HCT116 (cell line): ENCODE data around the gene SRR. TPM values are rescaled to one million over a fixed set of nuclear protein-coding genes. Genes with fewer than 3 reads are reported as not detected.

Experiments
- ATAC-seq: fragments of 200-7000 bp; cut with Tn5 transposase; 2 replicates; pipeline ENCODE4 v1.9.1; 2020; ENCODE audit warnings: mild to moderate bottlenecking, moderate library complexity
- BruUV-seq: library from RNA; stranded (reverse); fragments of 400-500 nt; replicated peaks from 2 replicates; lab custom pipeline; 2021; lab: Mats Ljungman, UMichigan
- CTCF ChIA-PET: fragments of 300-600 bp; sonication (Branson Sonifier 250); formaldehyde crosslinking; loops from one replicate; lab custom pipeline; 2021; ENCODE audit warnings: antibody characterized with exemption; lab: Charles Lee
- POLR2A ChIA-PET: fragments of 300-600, 350-600 bp; sonication (Branson Sonifier 250); formaldehyde crosslinking; loops from one replicate; lab custom pipeline; 2021; ENCODE audit warnings: antibody characterized with exemption; lab: Charles Lee
- RAD21 ChIA-PET, 2 experiments: fragments of 300-600 bp; sonication (Branson Sonifier 250); formaldehyde crosslinking; loops; one replicate each; lab custom pipeline; 2023; ENCODE audit warnings: low total read pairs in 2 of 2; ENCODE audit not compliant: uncharacterized antibody in 2 of 2, unreplicated experiment in 2 of 2, low non-redundant PET in 1 of 2; lab: Charles Lee
- DNase-seq: peaks from one replicate; pipeline ENCODE4 v3.0.0-alpha.2; 2010; ENCODE audit warnings: low read depth, low spot score
- H2AFZ ChIP-seq: fragments of 200-600 bp; shearing (Covaris generic), sonication (generic); 2 replicates; pipeline ENCODE4 v1.6.1; 2017; ENCODE audit warnings: low read depth, mixed run types, mixed read lengths, antibody characterized with exemption, low read length; ENCODE audit not compliant: poor library complexity, severe bottlenecking
- H3K27ac ChIP-seq: 2 replicates; pipeline ENCODE4 v1.5.1; 2012; ENCODE audit warnings: low read depth, low read length
- H3K27me3 ChIP-seq: fragments of 200-600 bp; sonication (generic); 2 replicates; pipeline ENCODE4 v1.6.1; 2016; ENCODE audit warnings: mixed run types, low read length, mixed read lengths; ENCODE audit not compliant: insufficient read depth
- H3K36me3 ChIP-seq, 2 experiments: fragments of 200-500 bp in 1 of 2; fragments of 200-600 bp in 1 of 2; sonication (Bioruptor generic) in 1 of 2; sonication (generic) in 1 of 2; 2 replicates each; pipeline versions ENCODE4 v1.5.1 to v1.6.1; 2014 to 2016; ENCODE audit warnings: low read length in 2 of 2, inconsistent platforms in 1 of 2, mixed read lengths in 1 of 2, mixed run types in 1 of 2; ENCODE audit not compliant: insufficient read depth in 2 of 2, control insufficient read depth in 1 of 2
- H3K4me1 ChIP-seq, 2 experiments: fragments of 200-600 bp in 1 of 2; sonication (generic) in 1 of 2; 2 replicates each; pipeline versions ENCODE4 v1.5.1 to v1.6.1; 2012 to 2017; ENCODE audit warnings: low read length in 2 of 2, inconsistent platforms in 1 of 2, mild to moderate bottlenecking in 1 of 2, mixed read lengths in 1 of 2, mixed run types in 1 of 2, moderate library complexity in 1 of 2; ENCODE audit not compliant: insufficient read depth in 2 of 2, control insufficient read depth in 1 of 2
- H3K4me2 ChIP-seq: fragments of 200-600 bp; sonication (generic); 2 replicates; pipeline ENCODE4 v1.6.1; 2017; ENCODE audit warnings: mixed run types, low read length, mixed read lengths
- H3K4me3 ChIP-seq, 2 experiments: fragments of 200-600 bp in 1 of 2; sonication (generic) in 1 of 2; replicated peaks in 1 of 2; 2 replicates each; pipeline ENCODE4 v1.5.1; 2011 to 2016; ENCODE audit warnings: low read length in 2 of 2, control low read depth in 1 of 2, low read depth in 1 of 2, mild to moderate bottlenecking in 1 of 2, mixed read lengths in 1 of 2, mixed run types in 1 of 2
- H3K79me2 ChIP-seq: fragments of 200-600 bp; sonication (generic); 2 replicates; pipeline ENCODE4 v1.6.1; 2017; ENCODE audit warnings: mild to moderate bottlenecking, mixed run types, low read length, moderate library complexity, mixed read lengths; ENCODE audit not compliant: insufficient read depth
- H3K9ac ChIP-seq: fragments of 200-600 bp; sonication (generic); 2 replicates; pipeline ENCODE4 v1.6.1; 2016; ENCODE audit warnings: low read length, mixed read lengths
- H3K9me2 ChIP-seq: fragments of 200-600 bp; sonication (generic), shearing (Covaris generic); 2 replicates; pipeline ENCODE4 v1.6.1; 2017; ENCODE audit warnings: mixed run types, mild to moderate bottlenecking, moderate library complexity; ENCODE audit not compliant: insufficient read depth
- H3K9me3 ChIP-seq, 2 experiments: fragments of 200-500 bp in 1 of 2; fragments of 200-600 bp in 1 of 2; sonication (Bioruptor generic) in 1 of 2; sonication (generic) in 1 of 2; 2 replicates each; pipeline ENCODE4 v1.6.1; 2014 to 2017; ENCODE audit warnings: low read length in 2 of 2, mixed read lengths in 2 of 2, inconsistent platforms in 1 of 2, low read depth in 1 of 2, mild to moderate bottlenecking in 1 of 2, mixed run types in 1 of 2, moderate library complexity in 1 of 2; ENCODE audit not compliant: control insufficient read depth in 1 of 2, insufficient read depth in 1 of 2
- H4K20me1 ChIP-seq: fragments of 200-600 bp; sonication (generic), shearing (Covaris generic); 2 replicates; pipeline ENCODE4 v1.6.1; 2017; ENCODE audit warnings: mixed run types, mild to moderate bottlenecking, moderate library complexity; ENCODE audit not compliant: insufficient read depth
- CEBPB ChIP-seq: IDR thresholded peaks from 2 replicates; pipeline ENCODE4 v1.6.1; 2012; ENCODE audit warnings: low read depth
- ELF1 ChIP-seq: IDR thresholded peaks from 2 replicates; pipeline ENCODE4 v1.6.1; 2012; ENCODE audit warnings: low read depth, borderline replicate concordance
- EZH2 ChIP-seq: fragments of 200-600 bp; sonication (generic); IDR thresholded peaks from 2 replicates; pipeline ENCODE4 v1.6.1; 2017; ENCODE audit warnings: antibody characterized with exemption, mixed run types
- EZH2phosphoT487 ChIP-seq: fragments of 200-600 bp; IDR thresholded peaks from 2 replicates; pipeline ENCODE4 v1.6.1; 2018; ENCODE audit warnings: antibody characterized with exemption, borderline replicate concordance
- JUND ChIP-seq: IDR thresholded peaks from 2 replicates; pipeline ENCODE4 v1.6.1; 2012
- POLR2A ChIP-seq: IDR thresholded peaks from 2 replicates; pipeline ENCODE4 v1.7.0; 2011; ENCODE audit warnings: borderline replicate concordance; ENCODE audit not compliant: insufficient read depth, insufficient read length; ENCODE audit errors: extremely low read depth
- POLR2AphosphoS5 ChIP-seq: IDR thresholded peaks from 2 replicates; pipeline ENCODE4 v1.6.1; 2011; ENCODE audit warnings: mild to moderate bottlenecking, low read depth, low read length, moderate library complexity
- RAD21 ChIP-seq: IDR thresholded peaks from 2 replicates; pipeline ENCODE4 v1.6.1; 2012; ENCODE audit warnings: low read depth, mild to moderate bottlenecking
- SIN3A ChIP-seq: IDR thresholded peaks from 2 replicates; pipeline ENCODE4 v1.6.1; 2012; ENCODE audit warnings: low read depth
- ZFX ChIP-seq: fragments of 450-650 bp; IDR thresholded peaks from 2 replicates; pipeline ENCODE4 v1.6.1; 2017
- ZNF274 ChIP-seq: fragments of 200-500 bp; sonication (Bioruptor generic); IDR thresholded peaks from 2 replicates; pipeline ENCODE4 v1.6.1; 2014; ENCODE audit warnings: mild to moderate bottlenecking, low read depth, low read length, inconsistent platforms
- intact Hi-C: fragments of 100-400 bp; cut with micrococcal nuclease; formaldehyde crosslinking; loops from 2 replicates; pipeline ENCODE4 v1.10.0; 2022
- total RNA-seq: library from RNA; stranded (reverse); gene quantifications from one replicate; pipeline ENCODE4 v1.2.1, GENCODE V29; 2021; ENCODE audit not compliant: unreplicated experiment
- TF ChIP-seq, protein P1 (sequence below), 3 experiments: fragments of 200-600 bp in 1 of 3; sonication (generic) in 1 of 3; IDR thresholded peaks in 2 of 3; conservative IDR thresholded peaks in 1 of 3; 2 replicates each; pipeline ENCODE4 v1.5.1; 2012 to 2017; ENCODE audit warnings: low read depth in 2 of 3, low read length in 2 of 3, antibody characterized with exemption in 1 of 3, borderline replicate concordance in 1 of 3, control low read depth in 1 of 3, mild to moderate bottlenecking in 1 of 3, mixed read lengths in 1 of 3, mixed run types in 1 of 3, moderate library complexity in 1 of 3; ENCODE audit not compliant: insufficient read depth in 1 of 3
- TF ChIP-seq, protein P2 (sequence below): IDR thresholded peaks from 2 replicates; pipeline ENCODE4 v1.6.1; 2012
- TF ChIP-seq, protein P3 (sequence below): IDR thresholded peaks from 2 replicates; pipeline ENCODE4 v1.6.1; 2012; ENCODE audit warnings: low read depth

SRR gene
- total RNA-seq, 1 experiment from 2014 or later = 15.1 TPM

DNA sequence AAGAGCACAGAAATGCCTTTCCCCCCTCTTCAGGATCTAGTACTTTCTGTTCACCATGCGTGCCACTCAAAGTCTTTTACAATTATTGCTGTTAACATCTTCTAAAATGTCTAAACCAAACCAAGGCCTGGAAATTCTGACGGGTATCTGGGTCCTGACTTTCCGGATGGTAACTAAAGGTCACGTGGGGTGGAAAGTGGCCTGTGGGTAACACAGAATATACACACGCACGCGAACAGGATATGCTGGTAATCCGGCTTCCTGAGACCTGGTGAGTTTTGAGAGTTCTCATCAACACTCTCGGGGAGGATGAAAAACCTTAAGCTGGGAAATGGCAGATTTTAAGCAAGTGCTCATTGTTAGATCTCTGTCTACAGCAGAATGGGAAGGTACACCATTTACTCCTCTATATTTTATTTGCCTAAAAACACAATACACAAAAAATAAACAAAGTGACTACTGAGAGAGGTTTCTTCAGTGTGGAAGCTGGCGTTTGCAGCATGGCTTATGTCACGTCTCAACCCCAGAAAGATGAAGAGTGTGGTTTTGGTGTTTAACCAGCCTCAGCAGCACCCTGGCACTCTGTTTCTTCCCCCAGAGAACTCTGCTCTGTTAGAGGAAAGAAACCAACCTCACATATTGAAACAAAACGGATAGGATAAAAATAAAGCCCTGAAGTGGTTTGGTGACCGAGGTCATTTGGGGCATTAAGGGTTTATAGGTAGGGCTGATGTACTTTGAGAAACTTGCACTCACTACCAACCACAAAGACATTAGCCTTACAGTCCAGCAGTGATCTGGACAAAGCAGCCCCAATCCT is 37.5 kb upstream of the SRR start:
- CTCF ChIA-PET = no interaction called here
- H3K79me2 ChIP-seq = no peaks in the 10 kb centered on the region
- H3K27me3 ChIP-seq = no peaks in the 10 kb centered on the region
- peaks cover 0 to 5% of the 10 kb centered on the region in 2 experiments; a peak in 1 of 4 replicates for H3K4me1 ChIP-seq
- TF ChIP-seq ZFX (no peak), EZH2 (no peak), JUND (no peak), ELF1 (no peak), CEBPB (no peak), POLR2AphosphoS5 (no peak), RAD21 (no peak), SIN3A (no peak), POLR2A (no peak), ZNF274 (no peak), EZH2phosphoT487 (no peak)
- TF ChIP-seq, protein P1, sequence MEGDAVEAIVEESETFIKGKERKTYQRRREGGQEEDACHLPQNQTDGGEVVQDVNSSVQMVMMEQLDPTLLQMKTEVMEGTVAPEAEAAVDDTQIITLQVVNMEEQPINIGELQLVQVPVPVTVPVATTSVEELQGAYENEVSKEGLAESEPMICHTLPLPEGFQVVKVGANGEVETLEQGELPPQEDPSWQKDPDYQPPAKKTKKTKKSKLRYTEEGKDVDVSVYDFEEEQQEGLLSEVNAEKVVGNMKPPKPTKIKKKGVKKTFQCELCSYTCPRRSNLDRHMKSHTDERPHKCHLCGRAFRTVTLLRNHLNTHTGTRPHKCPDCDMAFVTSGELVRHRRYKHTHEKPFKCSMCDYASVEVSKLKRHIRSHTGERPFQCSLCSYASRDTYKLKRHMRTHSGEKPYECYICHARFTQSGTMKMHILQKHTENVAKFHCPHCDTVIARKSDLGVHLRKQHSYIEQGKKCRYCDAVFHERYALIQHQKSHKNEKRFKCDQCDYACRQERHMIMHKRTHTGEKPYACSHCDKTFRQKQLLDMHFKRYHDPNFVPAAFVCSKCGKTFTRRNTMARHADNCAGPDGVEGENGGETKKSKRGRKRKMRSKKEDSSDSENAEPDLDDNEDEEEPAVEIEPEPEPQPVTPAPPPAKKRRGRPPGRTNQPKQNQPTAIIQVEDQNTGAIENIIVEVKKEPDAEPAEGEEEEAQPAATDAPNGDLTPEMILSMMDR (IDR thresholded peaks at IDR 0.05 in 2 of 3, conservative IDR thresholded peaks at IDR 0.05 in 1 of 3; ENCODE audit: borderline replicate concordance in 1 of 3, insufficient read depth in 1 of 3, low read depth in 2 of 3, low read length in 2 of 3) = no peak
- TF ChIP-seq, protein P2, sequence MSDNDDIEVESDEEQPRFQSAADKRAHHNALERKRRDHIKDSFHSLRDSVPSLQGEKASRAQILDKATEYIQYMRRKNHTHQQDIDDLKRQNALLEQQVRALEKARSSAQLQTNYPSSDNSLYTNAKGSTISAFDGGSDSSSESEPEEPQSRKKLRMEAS = no peak
- TF ChIP-seq, protein P3, sequence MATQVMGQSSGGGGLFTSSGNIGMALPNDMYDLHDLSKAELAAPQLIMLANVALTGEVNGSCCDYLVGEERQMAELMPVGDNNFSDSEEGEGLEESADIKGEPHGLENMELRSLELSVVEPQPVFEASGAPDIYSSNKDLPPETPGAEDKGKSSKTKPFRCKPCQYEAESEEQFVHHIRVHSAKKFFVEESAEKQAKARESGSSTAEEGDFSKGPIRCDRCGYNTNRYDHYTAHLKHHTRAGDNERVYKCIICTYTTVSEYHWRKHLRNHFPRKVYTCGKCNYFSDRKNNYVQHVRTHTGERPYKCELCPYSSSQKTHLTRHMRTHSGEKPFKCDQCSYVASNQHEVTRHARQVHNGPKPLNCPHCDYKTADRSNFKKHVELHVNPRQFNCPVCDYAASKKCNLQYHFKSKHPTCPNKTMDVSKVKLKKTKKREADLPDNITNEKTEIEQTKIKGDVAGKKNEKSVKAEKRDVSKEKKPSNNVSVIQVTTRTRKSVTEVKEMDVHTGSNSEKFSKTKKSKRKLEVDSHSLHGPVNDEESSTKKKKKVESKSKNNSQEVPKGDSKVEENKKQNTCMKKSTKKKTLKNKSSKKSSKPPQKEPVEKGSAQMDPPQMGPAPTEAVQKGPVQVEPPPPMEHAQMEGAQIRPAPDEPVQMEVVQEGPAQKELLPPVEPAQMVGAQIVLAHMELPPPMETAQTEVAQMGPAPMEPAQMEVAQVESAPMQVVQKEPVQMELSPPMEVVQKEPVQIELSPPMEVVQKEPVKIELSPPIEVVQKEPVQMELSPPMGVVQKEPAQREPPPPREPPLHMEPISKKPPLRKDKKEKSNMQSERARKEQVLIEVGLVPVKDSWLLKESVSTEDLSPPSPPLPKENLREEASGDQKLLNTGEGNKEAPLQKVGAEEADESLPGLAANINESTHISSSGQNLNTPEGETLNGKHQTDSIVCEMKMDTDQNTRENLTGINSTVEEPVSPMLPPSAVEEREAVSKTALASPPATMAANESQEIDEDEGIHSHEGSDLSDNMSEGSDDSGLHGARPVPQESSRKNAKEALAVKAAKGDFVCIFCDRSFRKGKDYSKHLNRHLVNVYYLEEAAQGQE = no peak
- no peak overlapping the region for H3K4me3 ChIP-seq
- POLR2A ChIA-PET = no interaction called here
- no peaks in the 10 kb centered on the region for H3K9me3 ChIP-seq
- no peak overlapping the region for H2AFZ ChIP-seq
- H3K36me3 ChIP-seq = no peaks in the 10 kb centered on the region; a peak in 2 of 4 replicates
- no peak overlapping the region for H3K9ac ChIP-seq
- no peaks in the 10 kb centered on the region for H3K9me2 ChIP-seq
- intact Hi-C loops = no loop called here
- RAD21 ChIA-PET = no interaction called here
- ATAC-seq (no peak), DNase-seq (no peak)
- H4K20me1 ChIP-seq = no peaks in the 10 kb centered on the region
- H3K27ac ChIP-seq = no peak overlapping the region
- H3K4me2 ChIP-seq = no peak overlapping the region
- no TSS peak for BruUV-seq
